PC-3 (cell line): ENCODE results near the gene SLC2A4.

Experiments
- EZH2 ChIP-seq: fragments of 300-600 bp; sonication (generic); IDR thresholded peaks from one replicate; pipeline ENCODE4 v1.6.1; 2017; ENCODE audit warnings: antibody characterized with exemption, mild to moderate bottlenecking, low read length; ENCODE audit not compliant: unreplicated experiment
- TF ChIP-seq, protein P1 (sequence below): fragments of 300-600 bp; sonication (generic); conservative IDR thresholded peaks from 2 replicates; pipeline ENCODE4 v1.5.1; 2017; ENCODE audit warnings: antibody characterized with exemption, low read depth, mild to moderate bottlenecking, low read length

DNA sequence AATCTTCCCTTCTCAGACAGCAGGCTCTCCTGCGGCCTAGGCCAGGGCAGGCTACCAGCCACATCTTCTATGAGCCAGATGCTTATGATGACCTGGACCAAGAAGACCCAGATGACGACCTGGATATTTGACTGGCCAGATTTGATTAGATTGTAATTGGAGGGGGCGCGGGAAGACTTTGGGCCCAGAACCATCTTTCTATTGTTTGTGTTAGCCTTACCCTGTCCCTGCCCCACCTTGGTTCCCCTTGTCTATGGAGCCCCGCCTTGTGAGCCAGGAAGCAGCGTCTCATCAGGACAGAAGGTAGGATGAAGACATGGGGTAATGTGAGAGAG lies 22.0 kb upstream of the SLC2A4 start:
- TF ChIP-seq, protein P1, sequence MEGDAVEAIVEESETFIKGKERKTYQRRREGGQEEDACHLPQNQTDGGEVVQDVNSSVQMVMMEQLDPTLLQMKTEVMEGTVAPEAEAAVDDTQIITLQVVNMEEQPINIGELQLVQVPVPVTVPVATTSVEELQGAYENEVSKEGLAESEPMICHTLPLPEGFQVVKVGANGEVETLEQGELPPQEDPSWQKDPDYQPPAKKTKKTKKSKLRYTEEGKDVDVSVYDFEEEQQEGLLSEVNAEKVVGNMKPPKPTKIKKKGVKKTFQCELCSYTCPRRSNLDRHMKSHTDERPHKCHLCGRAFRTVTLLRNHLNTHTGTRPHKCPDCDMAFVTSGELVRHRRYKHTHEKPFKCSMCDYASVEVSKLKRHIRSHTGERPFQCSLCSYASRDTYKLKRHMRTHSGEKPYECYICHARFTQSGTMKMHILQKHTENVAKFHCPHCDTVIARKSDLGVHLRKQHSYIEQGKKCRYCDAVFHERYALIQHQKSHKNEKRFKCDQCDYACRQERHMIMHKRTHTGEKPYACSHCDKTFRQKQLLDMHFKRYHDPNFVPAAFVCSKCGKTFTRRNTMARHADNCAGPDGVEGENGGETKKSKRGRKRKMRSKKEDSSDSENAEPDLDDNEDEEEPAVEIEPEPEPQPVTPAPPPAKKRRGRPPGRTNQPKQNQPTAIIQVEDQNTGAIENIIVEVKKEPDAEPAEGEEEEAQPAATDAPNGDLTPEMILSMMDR: no peak
- TF ChIP-seq EZH2: no peak
